ENCODE results near the gene LENG1. TPM values are rescaled to one million over a fixed set of nuclear protein-coding genes. Genes with fewer than 3 reads are reported as not detected.
A peak's percentile ranks its signal among the peaks of the same experiment; 100 is the strongest.

LENG1 gene
- total and polyA plus RNA-seq, 8 donors, result 2.1 to 9.7 (median 4.8) TPM

DNA sequence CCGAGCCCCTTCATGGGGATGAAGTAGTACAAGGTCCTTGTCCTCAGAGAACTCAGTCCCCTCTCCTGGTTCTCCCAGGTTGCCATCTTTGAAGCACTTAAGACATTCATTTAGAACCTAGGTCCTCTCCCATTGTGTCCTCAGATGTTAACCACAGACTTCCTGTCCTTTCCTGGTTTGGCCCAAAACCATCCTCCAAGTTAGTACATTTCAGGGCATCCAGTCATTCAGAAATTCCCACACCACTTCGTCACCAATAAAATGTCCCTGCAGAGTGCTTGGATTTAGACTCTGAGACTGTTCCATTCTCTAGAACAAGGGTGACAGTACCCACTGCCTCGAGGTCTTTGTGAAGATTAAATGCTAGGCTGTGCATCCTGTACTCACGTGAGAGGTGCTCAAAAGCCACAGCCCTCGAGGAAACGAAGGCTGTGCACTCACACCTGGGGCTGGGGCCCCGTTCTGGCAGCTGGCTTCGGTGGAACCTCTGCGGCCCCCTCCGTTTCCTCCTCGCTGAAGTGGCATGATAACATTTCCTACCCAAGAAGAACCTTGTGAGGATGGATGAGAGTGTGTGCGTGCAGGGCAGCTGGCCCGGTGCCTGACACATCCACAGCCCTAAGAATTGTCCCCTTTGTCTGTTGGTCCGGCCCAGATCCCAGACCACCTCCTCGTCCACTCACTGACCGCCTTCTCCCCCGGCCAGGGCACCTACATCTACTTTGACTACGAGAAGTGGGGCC is 4.7 kb downstream of the LENG1 start:
- Histone ChIP-seq H3K27ac (no peak overlapping the region), H3K9me3 (no peaks in the 10 kb centered on the region), H3K36me3 (peaks cover 8 to 68% (median 29%) of the 10 kb centered on the region in 3 donors), H3K4me1 (peaks cover 0 to 4% (median 4%) of the 10 kb centered on the region in 3 donors), H3K4me3 (no peak overlapping the region), H3K27me3 (no peaks in the 10 kb centered on the region)
- FAIRE-seq (no peak), ATAC-seq (no peak), DNase-seq (no peak)
- intact Hi-C loops (cut with DNase I), result no loop called here
- TF ChIP-seq, protein P1, sequence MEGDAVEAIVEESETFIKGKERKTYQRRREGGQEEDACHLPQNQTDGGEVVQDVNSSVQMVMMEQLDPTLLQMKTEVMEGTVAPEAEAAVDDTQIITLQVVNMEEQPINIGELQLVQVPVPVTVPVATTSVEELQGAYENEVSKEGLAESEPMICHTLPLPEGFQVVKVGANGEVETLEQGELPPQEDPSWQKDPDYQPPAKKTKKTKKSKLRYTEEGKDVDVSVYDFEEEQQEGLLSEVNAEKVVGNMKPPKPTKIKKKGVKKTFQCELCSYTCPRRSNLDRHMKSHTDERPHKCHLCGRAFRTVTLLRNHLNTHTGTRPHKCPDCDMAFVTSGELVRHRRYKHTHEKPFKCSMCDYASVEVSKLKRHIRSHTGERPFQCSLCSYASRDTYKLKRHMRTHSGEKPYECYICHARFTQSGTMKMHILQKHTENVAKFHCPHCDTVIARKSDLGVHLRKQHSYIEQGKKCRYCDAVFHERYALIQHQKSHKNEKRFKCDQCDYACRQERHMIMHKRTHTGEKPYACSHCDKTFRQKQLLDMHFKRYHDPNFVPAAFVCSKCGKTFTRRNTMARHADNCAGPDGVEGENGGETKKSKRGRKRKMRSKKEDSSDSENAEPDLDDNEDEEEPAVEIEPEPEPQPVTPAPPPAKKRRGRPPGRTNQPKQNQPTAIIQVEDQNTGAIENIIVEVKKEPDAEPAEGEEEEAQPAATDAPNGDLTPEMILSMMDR (IDR thresholded peaks at IDR 0.05), result no peak
- 77 to 81% methylated on average over 18 of the region's 18 CpGs for WGBS, 2 donors

DNA sequence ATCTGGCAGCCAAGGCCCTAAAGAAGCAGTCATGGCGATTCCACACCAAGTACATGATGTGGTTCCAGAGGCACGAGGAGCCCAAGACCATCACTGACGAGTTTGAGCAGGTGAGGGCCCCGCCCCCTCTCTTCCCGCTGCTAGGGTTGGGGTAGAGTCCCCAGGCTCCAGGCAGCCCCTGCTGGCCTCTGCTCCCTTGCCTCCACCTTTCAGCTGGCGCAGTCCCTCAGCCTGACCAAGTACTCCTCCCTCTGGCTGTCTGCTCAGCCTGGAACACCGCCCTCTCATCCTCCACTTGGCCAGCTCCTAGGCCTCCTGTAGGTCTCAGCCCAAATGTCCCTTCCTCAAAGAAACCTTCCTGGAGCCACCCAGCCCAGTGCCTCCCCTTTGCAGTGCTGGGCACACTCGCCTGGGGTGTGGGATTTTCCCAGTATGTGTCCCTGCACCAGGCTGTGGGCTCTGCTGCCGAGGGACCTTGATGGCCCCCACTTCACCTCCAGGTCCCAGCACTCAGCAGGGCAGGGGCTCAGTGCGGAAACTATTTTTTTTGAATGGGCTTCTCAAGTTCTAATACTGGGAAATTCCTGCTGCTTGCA is 5.7 kb downstream of the LENG1 start:
- Histone ChIP-seq H3K4me3 (no peak overlapping the region), H3K4me1 (peaks cover 0 to 4% (median 4%) of the 10 kb centered on the region in 3 donors)

DNA sequence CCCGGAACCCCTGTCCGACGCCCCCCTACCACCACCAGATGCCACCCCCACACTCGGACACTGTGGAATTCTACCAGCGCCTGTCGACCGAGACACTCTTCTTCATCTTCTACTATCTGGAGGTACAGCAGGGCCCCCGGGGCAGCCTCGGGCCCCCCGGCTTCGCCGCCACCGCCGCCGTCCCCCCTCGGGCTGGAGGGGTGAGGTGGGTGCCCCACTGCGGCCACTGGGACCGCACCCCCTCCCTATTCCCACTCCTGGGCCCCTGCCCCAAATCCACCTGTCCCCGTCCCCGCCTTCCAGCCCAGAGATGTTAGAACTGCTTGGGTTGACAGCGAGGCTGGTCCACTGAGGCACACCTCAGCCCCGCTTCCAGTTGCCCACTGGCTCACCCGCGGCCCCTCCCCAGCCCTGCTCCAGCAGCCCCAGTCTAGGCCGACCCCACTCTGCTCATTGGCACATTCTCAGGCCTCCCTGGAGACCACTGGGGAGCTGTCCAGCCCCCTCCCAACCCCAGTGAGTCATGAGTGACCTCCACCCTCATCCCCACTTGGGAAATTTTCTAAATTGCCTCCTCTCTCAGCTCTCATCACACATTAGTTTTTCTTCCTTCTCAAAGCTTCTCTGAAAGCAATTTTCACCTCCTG is 6.5 kb downstream of the LENG1 start:
- peak in 2 of 4 donors; percentile 15 to 17 for ATAC-seq
- no peaks in the 10 kb centered on the region for H3K9me3 ChIP-seq
- H3K27me3 ChIP-seq, result no peaks in the 10 kb centered on the region
- no peaks in the 10 kb centered on the region for H3K4me1 ChIP-seq
- peaks cover 8 to 79% (median 46%) of the 10 kb centered on the region in 3 donors for H3K36me3 ChIP-seq
- peak in 1 of 6 donors; percentile 41 for DNase-seq
- intact Hi-C loops (cut with DNase I), result no loop called here
- no peak overlapping the region for H3K27ac ChIP-seq
- TF ChIP-seq, protein P1 (IDR thresholded peaks at IDR 0.05), result no peak
- FAIRE-seq, result no peak
- 88 to 91% methylated on average over 24 to 25 of the region's 25 CpGs for WGBS, 2 donors
- H3K4me3 ChIP-seq, result no peak overlapping the region

More for the DNA sequence above, 5.7 kb downstream of the LENG1 start:
- intact Hi-C loops (cut with DNase I), result no loop called here
- no peak overlapping the region for H3K27ac ChIP-seq
- WGBS, 2 donors, result 87 to 89% methylated on average over 10 of the region's 10 CpGs
- FAIRE-seq (no peak), DNase-seq (peak in 1 of 6 donors; percentile 47), ATAC-seq (peak in 1 of 4 donors; percentile 11)
- no peaks in the 10 kb centered on the region for H3K27me3 ChIP-seq
- no peaks in the 10 kb centered on the region for H3K9me3 ChIP-seq
- TF ChIP-seq, protein P1 (IDR thresholded peaks at IDR 0.05), result no peak
- H3K36me3 ChIP-seq, result peaks cover 8 to 71% (median 38%) of the 10 kb centered on the region in 3 donors

DNA sequence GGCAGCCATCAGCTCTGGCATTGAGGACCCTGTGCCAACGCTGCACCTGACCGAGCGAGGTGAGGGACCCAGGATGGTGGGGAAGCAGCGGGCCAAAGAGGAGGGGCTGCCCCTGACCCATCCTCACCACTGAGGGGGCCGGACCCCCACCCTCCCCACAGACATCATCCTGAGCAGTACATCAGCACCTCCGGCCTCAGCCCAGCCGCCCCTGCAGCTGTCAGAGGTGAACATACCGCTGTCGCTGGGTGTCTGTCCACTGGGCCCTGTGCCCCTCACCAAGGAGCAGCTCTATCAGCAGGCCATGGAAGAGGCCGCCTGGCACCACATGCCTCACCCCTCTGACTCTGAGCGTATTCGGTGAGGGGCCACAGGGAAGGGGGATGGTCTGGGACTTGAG is 7.3 kb downstream of the LENG1 start:
- intact Hi-C loops (cut with DNase I), result no loop called here
- ATAC-seq (no peak), FAIRE-seq (no peak), DNase-seq (no peak)
- Histone ChIP-seq H3K9me3 (no peaks in the 10 kb centered on the region), H3K27me3 (no peaks in the 10 kb centered on the region), H3K27ac (no peak overlapping the region), H3K4me3 (no peak overlapping the region), H3K36me3 (peaks cover 8 to 78% (median 49%) of the 10 kb centered on the region in 3 donors), H3K4me1 (no peaks in the 10 kb centered on the region)
- WGBS, 2 donors, result 87 to 90% methylated on average over 12 of the region's 12 CpGs
- TF ChIP-seq, protein P1 (IDR thresholded peaks at IDR 0.05), result no peak
